GM21423 (cell line): ENCODE data around the gene ZFR.

Source experiments
- ATAC-seq: cut with Tn5 transposase; IDR thresholded peaks from one replicate; pipeline ENCODE4 v1.9.1; 2021; ENCODE audit warnings: mild to moderate bottlenecking, moderate library complexity; ENCODE audit not compliant: unreplicated experiment

The ZFR gene

GRCh38 chr5:32365623-32366022 is 78.9 kb downstream of the ZFR start:
- no peak for ATAC-seq

- no peak for ATAC-seq
Observed at GRCh38 chr5:32363030-32363429, 81.5 kb downstream of the ZFR start.

- no peak for ATAC-seq
Observed at GRCh38 chr5:32362527-32362926, 82.0 kb downstream of the ZFR start.

- no peak for ATAC-seq
Observed at GRCh38 chr5:32360906-32361305, 83.6 kb downstream of the ZFR start.

DNA sequence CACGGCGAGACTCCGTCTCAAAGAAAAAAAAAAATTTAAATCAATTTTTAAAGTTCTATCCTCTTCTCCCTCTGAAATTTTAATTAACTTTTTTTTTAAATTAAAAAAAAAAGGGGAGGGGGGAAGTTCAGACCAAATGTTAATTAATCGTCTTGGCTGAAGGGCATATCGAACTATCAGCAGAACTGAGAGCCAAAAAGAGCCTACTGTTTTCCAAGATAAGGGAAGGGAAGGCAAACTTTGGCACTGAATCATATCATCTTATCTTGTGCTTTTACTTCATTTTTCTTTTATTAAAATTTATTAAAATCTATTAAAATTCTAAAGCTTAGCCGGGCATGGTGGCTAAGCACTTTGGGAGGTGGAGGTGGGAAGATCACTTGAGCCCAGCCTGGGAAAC is 85.9 kb downstream of the ZFR start:
- no peak for ATAC-seq

DNA sequence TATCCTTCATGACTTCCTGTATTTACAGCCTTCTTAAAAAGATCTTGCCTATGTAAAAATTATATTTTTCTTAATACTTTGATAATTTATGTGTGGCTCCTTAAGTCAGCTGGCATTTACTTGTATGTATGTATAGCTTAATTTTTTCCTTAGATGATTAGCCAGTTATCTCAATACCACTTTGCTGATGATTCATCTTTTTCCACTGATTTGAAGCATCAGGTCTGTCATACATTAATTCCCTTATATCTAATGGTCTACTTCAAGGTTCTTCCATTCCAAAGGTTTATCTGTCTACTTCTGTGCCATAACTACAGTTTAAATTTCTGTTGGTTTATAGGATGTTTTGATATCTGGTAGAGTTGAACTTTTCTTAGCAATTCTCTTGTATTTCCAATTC is 86.9 kb downstream of the ZFR start:
- ATAC-seq, result no peak

DNA sequence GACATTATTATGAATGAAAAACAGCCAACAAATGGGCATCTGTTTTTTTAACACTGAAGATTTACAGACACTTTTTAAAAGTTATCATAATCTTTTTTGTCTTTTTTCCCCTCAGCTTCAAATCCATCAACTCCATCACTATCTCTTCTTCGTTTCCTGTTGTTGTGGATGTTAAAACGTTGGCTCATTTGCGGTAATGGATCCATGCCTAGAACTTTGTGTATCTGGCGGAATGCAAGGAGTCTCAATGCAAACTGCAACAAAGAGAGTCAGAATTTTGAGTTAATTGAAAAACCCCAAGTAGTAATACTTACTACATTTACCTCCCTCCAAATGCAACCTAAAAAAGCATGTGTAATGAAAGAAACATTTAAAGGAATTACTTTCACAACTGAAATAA is 88.9 kb downstream of the ZFR start:
- ATAC-seq, result no peak

- no peak for ATAC-seq
Observed at GRCh38 chr5:32353420-32353819, 91.1 kb downstream of the ZFR start.

DNA sequence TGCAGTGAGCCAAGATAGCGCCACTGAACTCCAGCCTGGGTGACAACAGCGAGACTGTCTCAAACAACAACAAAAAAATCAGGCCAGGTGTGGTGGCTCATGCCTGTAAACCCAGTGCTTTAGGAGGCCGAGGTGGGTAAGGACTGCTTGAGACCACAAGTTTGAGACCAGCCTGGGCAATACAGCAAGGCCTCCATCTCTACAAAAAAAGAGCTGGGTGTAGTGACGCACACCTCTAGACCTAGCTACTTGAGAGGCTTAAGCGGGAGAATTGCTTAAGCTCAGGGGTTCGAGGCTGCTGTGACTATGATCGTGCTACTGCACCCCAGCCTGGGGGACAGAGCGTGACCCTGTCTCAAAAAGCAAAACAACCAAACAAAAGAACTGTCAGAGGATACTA is 91.9 kb downstream of the ZFR start:
- no peak for ATAC-seq

DNA sequence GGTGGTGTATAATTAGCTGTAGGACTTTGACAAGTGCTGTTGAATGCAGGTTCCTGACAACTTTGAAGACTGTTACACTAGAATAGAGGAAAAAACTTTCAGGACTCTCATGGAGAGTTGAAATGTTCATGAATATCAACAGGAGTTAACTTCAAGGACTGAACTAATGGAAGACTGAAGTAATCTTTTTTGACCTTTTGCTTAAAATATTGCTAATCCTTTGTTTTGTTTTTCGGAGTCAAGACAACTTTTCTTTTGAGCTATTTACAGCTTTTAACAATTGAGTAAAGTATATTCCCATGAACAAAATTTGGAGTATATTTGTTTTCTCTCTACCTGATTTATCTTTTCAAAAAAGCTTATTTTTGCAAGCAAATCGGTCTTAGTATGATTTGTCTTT is 97.7 kb downstream of the ZFR start:
- no peak for ATAC-seq

DNA sequence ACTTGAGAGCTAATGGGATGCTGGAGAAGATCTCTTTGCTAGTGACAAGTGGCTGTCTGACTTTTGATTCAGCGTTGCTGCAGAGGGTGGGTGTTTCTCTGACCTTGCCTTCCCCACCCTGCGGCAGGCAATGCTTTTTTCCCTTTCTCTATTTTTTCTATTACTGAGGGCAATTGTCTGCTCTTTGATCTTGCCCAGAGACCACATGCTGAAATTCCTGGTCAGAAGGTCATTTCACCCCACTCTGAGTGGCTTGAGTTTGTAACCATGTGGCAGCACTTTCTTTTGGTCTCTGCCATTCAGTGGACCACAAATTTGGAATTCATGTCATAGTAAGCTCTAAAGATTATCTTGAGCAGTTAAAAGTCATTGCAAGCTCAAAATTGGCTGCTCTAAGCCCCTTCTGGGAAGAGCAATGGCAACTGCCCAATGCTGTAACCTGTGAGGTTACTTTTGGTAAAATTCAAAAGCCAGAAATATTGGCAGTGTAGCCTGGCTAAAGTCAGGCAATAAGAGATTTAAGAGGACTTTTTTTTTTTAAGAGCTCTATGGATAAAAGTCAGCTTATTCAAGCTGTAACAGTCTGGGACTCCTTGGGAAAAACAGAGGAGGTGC is 101.4 kb downstream of the ZFR start:
- ATAC-seq, result no peak

DNA sequence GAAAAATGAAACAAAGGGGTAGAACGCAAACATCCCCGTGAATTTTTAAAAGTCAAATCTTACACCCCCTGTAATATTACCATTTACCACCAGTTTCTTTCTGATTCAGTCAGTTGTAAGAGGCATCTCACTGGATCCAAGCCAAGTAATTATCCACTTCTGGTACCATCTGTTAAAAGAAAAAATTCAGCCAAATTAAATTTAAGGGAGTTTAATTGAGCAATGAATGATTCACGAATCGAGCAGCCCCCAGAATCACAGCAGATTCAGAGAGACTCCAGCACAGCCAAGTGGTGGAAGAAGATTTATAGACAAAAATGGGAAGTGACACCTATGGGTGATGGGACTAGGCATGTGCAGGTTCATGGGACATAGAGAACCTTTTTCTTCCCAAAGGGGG is 101.9 kb downstream of the ZFR start:
- no peak for ATAC-seq

- ATAC-seq, result no peak
Observed at GRCh38 chr5:32339878-32340277, 104.7 kb downstream of the ZFR start.

GRCh38 chr5:32339198-32339597 is 105.3 kb downstream of the ZFR start:
- ATAC-seq, result no peak

DNA sequence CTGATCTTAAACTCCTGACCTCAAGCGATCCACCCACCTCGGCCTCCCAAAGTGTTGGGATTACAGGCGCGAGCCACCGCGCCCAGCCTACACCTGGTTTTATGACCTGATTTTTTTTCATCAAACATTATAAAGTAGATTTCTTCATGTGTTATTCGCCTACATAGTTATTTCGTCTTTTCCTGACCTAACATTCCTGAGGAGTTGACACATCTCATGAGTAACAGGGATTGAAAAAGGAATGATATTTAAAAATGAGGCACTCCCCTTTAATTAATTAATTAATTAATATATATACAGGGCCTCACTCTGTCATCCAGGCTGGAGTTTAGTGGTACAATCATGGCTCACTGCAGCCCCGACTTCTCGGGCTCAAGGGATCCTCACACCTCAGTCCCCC is 111.6 kb downstream of the ZFR start:
- ATAC-seq, result no peak

DNA sequence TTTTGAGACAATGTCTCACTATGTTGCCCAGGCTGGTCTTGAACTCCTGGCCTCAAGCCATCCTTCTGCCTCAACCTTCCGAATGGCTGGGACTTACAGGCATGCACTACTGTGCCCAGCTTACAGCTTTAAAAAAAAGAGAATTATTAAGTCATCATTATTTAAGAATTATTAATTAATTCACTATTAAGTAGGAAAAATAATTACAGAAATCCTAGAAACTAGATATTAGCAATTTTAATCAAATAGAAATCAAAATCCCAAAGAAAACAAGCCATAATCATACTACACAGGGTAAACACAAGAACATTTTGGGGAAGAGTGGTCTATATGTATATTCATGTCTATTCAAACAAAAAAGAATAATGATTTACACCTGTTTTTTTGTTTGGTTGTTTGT is 112.2 kb downstream of the ZFR start:
- ATAC-seq, result no peak

DNA sequence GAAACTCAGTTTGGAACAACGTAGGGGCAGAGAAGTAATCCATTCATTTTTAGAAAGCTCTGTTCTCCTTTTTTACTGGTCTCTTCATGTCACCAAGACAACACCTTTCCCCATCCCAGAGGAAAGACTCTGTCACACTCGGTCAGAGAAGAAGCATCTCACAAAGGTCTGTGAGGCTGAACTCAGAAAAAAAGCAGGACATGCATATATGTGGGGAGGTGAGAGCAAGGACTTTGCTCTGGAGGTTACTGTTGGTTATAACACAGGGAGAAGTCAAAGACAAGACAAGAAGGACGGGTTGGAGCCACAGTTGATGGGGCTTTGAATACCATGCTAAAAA is 112.6 kb downstream of the ZFR start:
- no peak for ATAC-seq

GRCh38 chr5:32331217-32331934 is 113.2 kb downstream of the ZFR start:
- no peak for ATAC-seq

DNA sequence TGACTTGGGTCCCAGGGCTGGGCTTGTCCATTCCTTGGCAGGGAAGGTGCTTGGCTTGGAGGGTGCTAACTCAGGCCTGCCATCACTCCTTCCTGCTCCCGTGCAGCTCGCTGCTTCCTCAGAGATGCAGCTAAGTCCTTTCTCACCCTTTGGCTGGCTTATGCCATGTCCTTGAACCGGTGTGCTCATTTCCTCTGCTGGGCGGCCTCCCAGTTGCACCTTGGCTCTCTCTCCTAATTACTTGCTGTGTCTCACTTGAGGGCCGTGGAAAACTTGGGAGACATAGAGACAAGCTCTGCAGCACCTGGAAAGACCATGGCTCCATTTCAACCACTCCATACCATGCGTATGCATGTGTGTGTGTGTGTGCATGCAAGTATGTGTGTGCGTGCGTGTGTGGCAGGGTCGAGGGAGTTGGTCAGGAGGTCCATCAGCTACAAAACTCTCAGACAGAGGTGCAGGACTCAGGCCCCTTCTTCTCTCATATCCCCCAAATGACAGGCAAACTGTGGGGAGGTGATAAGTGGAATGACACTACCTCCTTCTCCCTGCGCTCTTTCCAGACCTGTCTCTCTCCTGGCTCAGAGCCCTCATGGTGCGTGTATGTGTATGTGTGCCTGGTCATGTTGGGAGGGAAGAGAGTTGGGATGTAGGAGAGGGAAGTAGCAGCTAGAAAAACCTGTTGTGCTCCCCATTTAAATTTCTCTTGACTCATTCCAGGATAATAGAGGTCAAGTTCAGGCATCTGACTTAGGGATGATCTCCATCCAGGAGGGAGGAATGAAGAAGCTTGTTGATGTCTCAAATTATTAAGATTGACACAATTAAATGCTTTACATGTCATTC is 114.2 kb downstream of the ZFR start:
- no peak for ATAC-seq

DNA sequence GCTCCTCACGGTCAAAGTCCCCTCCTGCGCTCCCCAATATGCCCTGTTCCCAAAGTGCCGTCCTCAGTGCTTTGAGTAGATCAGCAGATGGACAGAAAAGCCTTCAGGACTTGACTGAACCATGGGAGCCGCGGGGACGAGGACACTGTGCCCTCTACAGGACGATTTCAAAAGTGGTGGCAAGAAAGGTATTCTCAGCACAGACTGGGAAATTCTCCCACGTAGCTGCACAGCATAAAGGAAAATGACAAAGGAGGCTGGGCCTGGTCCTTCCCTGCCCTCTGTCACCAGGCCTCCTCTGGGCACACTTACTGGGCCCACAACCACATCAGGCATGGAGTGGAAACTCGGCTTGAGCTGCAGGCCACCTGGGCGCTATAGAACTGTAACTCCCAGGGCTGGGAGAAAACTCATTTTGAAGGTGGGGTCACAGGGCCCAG is 115.1 kb downstream of the ZFR start:
- ATAC-seq, result peak; percentile 75

- ATAC-seq, result no peak
Observed at GRCh38 chr5:32326216-32326772, 118.2 kb downstream of the ZFR start.

DNA sequence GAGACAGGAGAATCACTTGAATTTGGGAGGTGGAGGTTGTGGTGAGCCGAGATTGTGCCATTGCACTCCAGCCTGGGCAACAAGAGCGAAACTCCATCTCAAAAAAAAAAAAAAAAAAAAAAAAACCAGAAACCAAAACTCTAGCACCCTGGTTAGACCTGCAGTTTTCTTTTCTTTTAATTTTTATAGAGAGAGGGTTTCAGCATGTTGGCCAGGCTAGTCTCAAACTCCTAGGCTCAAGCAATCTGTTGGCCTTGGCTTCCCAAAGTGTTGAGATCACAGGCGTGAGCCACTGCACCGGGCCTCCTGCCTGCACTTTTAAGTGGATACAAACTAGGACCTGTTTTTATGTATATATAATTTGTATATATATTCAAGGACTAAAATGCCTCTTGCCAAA is 118.9 kb downstream of the ZFR start:
- no peak for ATAC-seq
